ENCODE measurements around the gene POM121L12. TPM values are rescaled to one million over a fixed set of nuclear protein-coding genes. Genes with fewer than 3 reads are reported as not detected.

The POM121L12 gene
- total RNA-seq, 1 experiment from 2014 or later: not detected

DNA sequence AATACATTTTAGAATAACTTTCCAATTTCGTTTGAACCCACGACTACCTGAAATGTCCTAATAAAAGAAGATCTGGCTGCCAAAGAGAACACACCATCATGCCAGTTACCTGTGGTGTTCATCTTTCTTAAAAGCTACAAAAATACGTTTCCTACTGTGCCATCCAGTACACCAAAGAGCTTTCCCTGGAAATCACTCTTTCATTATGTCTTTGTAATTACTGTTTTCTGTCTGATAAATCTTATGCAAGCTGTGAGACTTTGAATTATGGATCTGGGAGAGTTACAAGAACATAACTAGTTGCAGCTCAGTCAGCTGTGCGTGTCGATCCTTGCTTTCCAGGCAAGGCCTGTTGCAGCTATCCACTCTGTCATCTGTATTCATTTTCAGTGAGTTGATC is 12.5 kb upstream of the POM121L12 start:
- Histone ChIP-seq H3F3A (ENCODE audit: insufficient read depth, low read depth) (no peaks in the 10 kb centered on the region), H3K9me3 (ENCODE audit: insufficient read depth, low read depth) (no peaks in the 10 kb centered on the region), H2AFZ (no peak overlapping the region), H3K27me3 (ENCODE audit: insufficient read depth, low read depth) (no peaks in the 10 kb centered on the region), H3K9me2 (ENCODE audit: insufficient read depth) (no peaks in the 10 kb centered on the region), H4K20me1 (ENCODE audit: insufficient read depth) (no peaks in the 10 kb centered on the region), H3K36me3 (ENCODE audit: low read depth) (no peaks in the 10 kb centered on the region), H3K4me1 (replicated peaks; ENCODE audit: insufficient read depth) (no peaks in the 10 kb centered on the region), H3K4me2 (no peak overlapping the region), H3K79me2 (ENCODE audit: low read depth) (no peaks in the 10 kb centered on the region), H3K27ac (no peak overlapping the region), H3K4me3 (no peak overlapping the region)
- DNase-seq: no peak
- intact Hi-C loops (cut with micrococcal nuclease; ENCODE audit: unreplicated experiment): no loop called here
- BruUV-seq (replicated peaks): no TSS peak
- POLR2A ChIA-PET (ENCODE audit: unreplicated experiment): no interaction called here
- no peak for TF ChIP-seq EZH2 (IDR thresholded peaks at IDR 0.05; ENCODE audit: low read depth)
- TF ChIP-seq, protein P1, sequence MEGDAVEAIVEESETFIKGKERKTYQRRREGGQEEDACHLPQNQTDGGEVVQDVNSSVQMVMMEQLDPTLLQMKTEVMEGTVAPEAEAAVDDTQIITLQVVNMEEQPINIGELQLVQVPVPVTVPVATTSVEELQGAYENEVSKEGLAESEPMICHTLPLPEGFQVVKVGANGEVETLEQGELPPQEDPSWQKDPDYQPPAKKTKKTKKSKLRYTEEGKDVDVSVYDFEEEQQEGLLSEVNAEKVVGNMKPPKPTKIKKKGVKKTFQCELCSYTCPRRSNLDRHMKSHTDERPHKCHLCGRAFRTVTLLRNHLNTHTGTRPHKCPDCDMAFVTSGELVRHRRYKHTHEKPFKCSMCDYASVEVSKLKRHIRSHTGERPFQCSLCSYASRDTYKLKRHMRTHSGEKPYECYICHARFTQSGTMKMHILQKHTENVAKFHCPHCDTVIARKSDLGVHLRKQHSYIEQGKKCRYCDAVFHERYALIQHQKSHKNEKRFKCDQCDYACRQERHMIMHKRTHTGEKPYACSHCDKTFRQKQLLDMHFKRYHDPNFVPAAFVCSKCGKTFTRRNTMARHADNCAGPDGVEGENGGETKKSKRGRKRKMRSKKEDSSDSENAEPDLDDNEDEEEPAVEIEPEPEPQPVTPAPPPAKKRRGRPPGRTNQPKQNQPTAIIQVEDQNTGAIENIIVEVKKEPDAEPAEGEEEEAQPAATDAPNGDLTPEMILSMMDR (conservative IDR thresholded peaks at IDR 0.05): no peak
- CTCF ChIA-PET: no interaction called here

DNA sequence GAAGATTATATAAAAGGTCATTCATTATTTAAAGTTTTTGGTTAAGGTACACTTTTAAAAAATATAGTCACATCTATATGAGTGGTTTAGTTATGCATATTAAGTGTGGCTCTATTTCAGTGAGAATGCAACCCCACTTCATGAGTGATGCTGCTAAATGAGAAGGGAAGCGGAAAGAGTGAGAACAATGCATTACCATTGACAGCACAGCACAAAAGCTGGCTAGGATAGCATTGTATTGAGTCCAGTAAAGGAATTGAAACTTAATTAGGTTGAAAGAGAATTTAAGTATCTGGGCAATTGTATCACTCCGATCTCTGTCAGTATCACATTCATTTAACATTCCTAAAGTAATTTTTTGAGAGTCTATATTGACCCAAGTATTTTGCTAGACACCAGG is 13.2 kb downstream of the POM121L12 start:
- H3K79me2 ChIP-seq (ENCODE audit: low read depth): no peaks in the 10 kb centered on the region
- POLR2A ChIA-PET (ENCODE audit: unreplicated experiment): no interaction called here
- H3K4me2 ChIP-seq: no peak overlapping the region
- TF ChIP-seq, protein P1 (conservative IDR thresholded peaks at IDR 0.05): no peak
- TF ChIP-seq EZH2 (IDR thresholded peaks at IDR 0.05; ENCODE audit: low read depth): no peak
- H3K4me1 ChIP-seq (replicated peaks; ENCODE audit: insufficient read depth): no peaks in the 10 kb centered on the region
- CTCF ChIA-PET: no interaction called here
- no peak overlapping the region for H2AFZ ChIP-seq
- no peaks in the 10 kb centered on the region for H3K9me3 ChIP-seq (ENCODE audit: insufficient read depth, low read depth)
- H3K4me3 ChIP-seq: no peak overlapping the region
- H3K9me2 ChIP-seq (ENCODE audit: insufficient read depth): 0 out of 2 replicates have a peak, but pooled peaks cover 4% of the 10 kb centered on the region
- intact Hi-C loops (cut with micrococcal nuclease; ENCODE audit: unreplicated experiment): no loop called here
- H3F3A ChIP-seq (ENCODE audit: insufficient read depth, low read depth): no peaks in the 10 kb centered on the region
- no TSS peak for BruUV-seq (replicated peaks)
- no peaks in the 10 kb centered on the region for H3K36me3 ChIP-seq (ENCODE audit: low read depth)
- H3K27ac ChIP-seq: no peak overlapping the region
- peaks cover 14% of the 10 kb centered on the region; the same call in 1 of the 2 replicates for H3K27me3 ChIP-seq (ENCODE audit: insufficient read depth, low read depth)
- no peak for DNase-seq
- H4K20me1 ChIP-seq (ENCODE audit: insufficient read depth): no peaks in the 10 kb centered on the region

DNA sequence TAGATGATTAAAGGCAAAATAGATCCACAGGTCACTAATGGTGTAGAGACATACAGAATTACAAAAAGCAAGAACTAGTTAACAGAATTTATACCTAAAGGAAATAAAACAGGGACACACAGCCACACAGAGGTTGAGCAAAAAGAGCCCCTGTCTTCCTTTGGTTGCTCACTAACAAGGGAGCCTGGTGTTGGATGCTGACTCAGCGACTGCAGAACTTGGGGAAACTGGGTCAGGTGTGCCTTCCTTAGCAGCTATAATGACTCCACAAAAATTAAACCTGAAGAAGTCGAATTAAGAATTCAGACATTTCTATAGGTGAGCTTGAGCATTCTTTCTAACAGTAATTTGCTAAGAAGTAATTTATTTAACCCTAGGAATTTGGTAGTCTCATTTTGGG is 15.0 kb downstream of the POM121L12 start:
- no peaks in the 10 kb centered on the region for H3K36me3 ChIP-seq (ENCODE audit: low read depth)
- intact Hi-C loops (cut with micrococcal nuclease; ENCODE audit: unreplicated experiment): no loop called here
- CTCF ChIA-PET: no interaction called here

More for the DNA sequence above, 15.0 kb downstream of the POM121L12 start:
- Histone ChIP-seq H3K9me3 (ENCODE audit: insufficient read depth, low read depth) (no peaks in the 10 kb centered on the region), H4K20me1 (ENCODE audit: insufficient read depth) (no peaks in the 10 kb centered on the region), H3K27ac (no peak overlapping the region), H2AFZ (no peak overlapping the region), H3K27me3 (ENCODE audit: insufficient read depth, low read depth) (peaks cover 14% of the 10 kb centered on the region; the same call in 1 of the 2 replicates), H3K4me3 (no peak overlapping the region), H3K4me2 (no peak overlapping the region), H3K79me2 (ENCODE audit: low read depth) (no peaks in the 10 kb centered on the region), H3K9me2 (ENCODE audit: insufficient read depth) (no peaks in the 10 kb centered on the region), H3K4me1 (replicated peaks; ENCODE audit: insufficient read depth) (no peaks in the 10 kb centered on the region), H3F3A (ENCODE audit: insufficient read depth, low read depth) (no peaks in the 10 kb centered on the region)
- POLR2A ChIA-PET (ENCODE audit: unreplicated experiment): no interaction called here
- TF ChIP-seq, protein P1 (conservative IDR thresholded peaks at IDR 0.05): no peak
- TF ChIP-seq EZH2 (IDR thresholded peaks at IDR 0.05; ENCODE audit: low read depth): no peak
- no TSS peak for BruUV-seq (replicated peaks)
- DNase-seq: no peak

All from PC-9 (cell line).